ENCODE results near the gene ARHGAP44. TPM values are rescaled to one million over a fixed set of nuclear protein-coding genes. Genes with fewer than 3 reads are reported as not detected.
"Not testable (repeated sequence)": the region's sequence is repeated elsewhere in the genome, so short reads cannot be mapped to it uniquely, and the experiment has no call there.

Gene ARHGAP44
- total RNA-seq, 1 donor from 2014 or later = 7.2 TPM

GRCh38 chr17:12977008-12977751 lies 187.9 kb downstream of the ARHGAP44 start:
- H3K27me3 Mint-ChIP-seq (ENCODE audit: unreplicated experiment) = no peaks in the 10 kb centered on the region
- H3K9me3 Mint-ChIP-seq (ENCODE audit: unreplicated experiment) = no peaks in the 10 kb centered on the region
- H3K4me1 Mint-ChIP-seq (ENCODE audit: unreplicated experiment) = peaks cover 11% of the 10 kb centered on the region
- no peak for TF ChIP-seq CTCF (IDR thresholded peaks at IDR 0.05)
- H3K36me3 Mint-ChIP-seq (ENCODE audit: unreplicated experiment) = no peaks in the 10 kb centered on the region
- H3K27ac Mint-ChIP-seq (ENCODE audit: unreplicated experiment) = no peak overlapping the region
- no peak overlapping the region for H3K4me3 Mint-ChIP-seq (ENCODE audit: unreplicated experiment)
- no peak for DNase-seq (ENCODE audit: extremely low spot score, unreplicated experiment)

GRCh38 chr17:12978787-12979186 lies 189.5 kb downstream of the ARHGAP44 start:
- not testable (repeated sequence) for H3K4me1 Mint-ChIP-seq (ENCODE audit: unreplicated experiment); H3K27me3 Mint-ChIP-seq (ENCODE audit: unreplicated experiment); H3K27ac Mint-ChIP-seq (ENCODE audit: unreplicated experiment); H3K4me3 Mint-ChIP-seq (ENCODE audit: unreplicated experiment); H3K9me3 Mint-ChIP-seq (ENCODE audit: unreplicated experiment); DNase-seq (ENCODE audit: extremely low spot score, unreplicated experiment); H3K36me3 Mint-ChIP-seq (ENCODE audit: unreplicated experiment)

GRCh38 chr17:12979246-12979645 lies 189.9 kb downstream of the ARHGAP44 start:
- Mint-ChIP-seq H3K4me3 (ENCODE audit: unreplicated experiment) (no peak overlapping the region), H3K36me3 (ENCODE audit: unreplicated experiment) (no peaks in the 10 kb centered on the region), H3K4me1 (ENCODE audit: unreplicated experiment) (peaks cover 5% of the 10 kb centered on the region), H3K27ac (ENCODE audit: unreplicated experiment) (no peak overlapping the region), H3K9me3 (ENCODE audit: unreplicated experiment) (no peaks in the 10 kb centered on the region), H3K27me3 (ENCODE audit: unreplicated experiment) (no peaks in the 10 kb centered on the region)
- no peak for DNase-seq (ENCODE audit: extremely low spot score, unreplicated experiment)
- no peak for TF ChIP-seq CTCF (IDR thresholded peaks at IDR 0.05)

- no peaks in the 10 kb centered on the region for H3K9me3 Mint-ChIP-seq (ENCODE audit: unreplicated experiment)
- no peak overlapping the region for H3K4me3 Mint-ChIP-seq (ENCODE audit: unreplicated experiment)
- H3K27me3 Mint-ChIP-seq (ENCODE audit: unreplicated experiment) = no peaks in the 10 kb centered on the region
- TF ChIP-seq CTCF (IDR thresholded peaks at IDR 0.05) = no peak
- peaks cover 3% of the 10 kb centered on the region for H3K4me1 Mint-ChIP-seq (ENCODE audit: unreplicated experiment)
- no peak overlapping the region for H3K27ac Mint-ChIP-seq (ENCODE audit: unreplicated experiment)
- DNase-seq (ENCODE audit: extremely low spot score, unreplicated experiment) = no peak
- no peaks in the 10 kb centered on the region for H3K36me3 Mint-ChIP-seq (ENCODE audit: unreplicated experiment)
Measured at GRCh38 chr17:12979826-12980500, 190.7 kb downstream of the ARHGAP44 start.

- H3K36me3 Mint-ChIP-seq (ENCODE audit: unreplicated experiment) = no peaks in the 10 kb centered on the region
- peaks cover 2% of the 10 kb centered on the region for H3K4me1 Mint-ChIP-seq (ENCODE audit: unreplicated experiment)
- DNase-seq (ENCODE audit: extremely low spot score, unreplicated experiment) = no peak
- no peaks in the 10 kb centered on the region for H3K9me3 Mint-ChIP-seq (ENCODE audit: unreplicated experiment)
- no peak for TF ChIP-seq CTCF (IDR thresholded peaks at IDR 0.05)
- no peak overlapping the region for H3K27ac Mint-ChIP-seq (ENCODE audit: unreplicated experiment)
- H3K4me3 Mint-ChIP-seq (ENCODE audit: unreplicated experiment) = no peak overlapping the region
- H3K27me3 Mint-ChIP-seq (ENCODE audit: unreplicated experiment) = no peaks in the 10 kb centered on the region
Measured at GRCh38 chr17:12982224-12982623, 192.9 kb downstream of the ARHGAP44 start.
